Measurements from ENCODE around the gene KRT13. TPM values are rescaled to one million over a fixed set of nuclear protein-coding genes. Genes with fewer than 3 reads are reported as not detected.

KRT13 gene
- total RNA-seq, 3 donors from 2014 or later: 1.6 TPM; not detected in 2

- Histone ChIP-seq H3K9me3 (no peaks in the 10 kb centered on the region), H3K4me1 (no peaks in the 10 kb centered on the region), H3K27me3 (no peaks in the 10 kb centered on the region), H3K36me3 (no peaks in the 10 kb centered on the region), H3K4me3 (no peak within 1 kb of the TSS), H3K27ac (no peak within 1 kb of the TSS)
- TF ChIP-seq CTCF (IDR thresholded peaks at IDR 0.05) (no peak), POLR2A (IDR thresholded peaks at IDR 0.05) (no peak), POLR2AphosphoS5 (IDR thresholded peaks at IDR 0.05) (no peak)
- DNase-seq (ENCODE audit: low spot score in 2 of 2): no peak
- intact Hi-C loops (cut with DNase I; ENCODE audit: low total_unique reads): no loop called here
Observed at GRCh38 chr17:41481036-41481435, 24.4 kb downstream of the KRT13 start, which contains the start of gene KRT35. Gene KRT35 (minus strand): TSS chr17:41481151. CDS start chr17:41481097, 54 bp downstream.

- intact Hi-C loops (cut with DNase I; ENCODE audit: low total_unique reads): no loop called here
- no peak overlapping the region for H3K4me3 ChIP-seq
- no peaks in the 10 kb centered on the region for H3K27me3 ChIP-seq
- H3K4me1 ChIP-seq: no peaks in the 10 kb centered on the region
- H3K36me3 ChIP-seq: no peaks in the 10 kb centered on the region
- no peak overlapping the region for H3K27ac ChIP-seq
- TF ChIP-seq CTCF (IDR thresholded peaks at IDR 0.05) (no peak), POLR2AphosphoS5 (IDR thresholded peaks at IDR 0.05) (no peak), POLR2A (IDR thresholded peaks at IDR 0.05) (no peak)
- DNase-seq (ENCODE audit: low spot score in 2 of 2): no peak
- H3K9me3 ChIP-seq: no peaks in the 10 kb centered on the region
Observed at GRCh38 chr17:41480581-41480980, 24.8 kb downstream of the KRT13 start.

- H3K4me1 ChIP-seq: no peaks in the 10 kb centered on the region
- H3K4me3 ChIP-seq: no peak overlapping the region
- no peak for TF ChIP-seq POLR2AphosphoS5 (IDR thresholded peaks at IDR 0.05)
- TF ChIP-seq CTCF (IDR thresholded peaks at IDR 0.05): no peak
- no peak for TF ChIP-seq POLR2A (IDR thresholded peaks at IDR 0.05)
- H3K36me3 ChIP-seq: no peaks in the 10 kb centered on the region
- no peaks in the 10 kb centered on the region for H3K9me3 ChIP-seq
- no peak overlapping the region for H3K27ac ChIP-seq
- H3K27me3 ChIP-seq: no peaks in the 10 kb centered on the region
- DNase-seq (ENCODE audit: low spot score in 2 of 2): no peak
- intact Hi-C loops (cut with DNase I; ENCODE audit: low total_unique reads): no loop called here
Observed at GRCh38 chr17:41480136-41480535, 25.3 kb downstream of the KRT13 start.

GRCh38 chr17:41478237-41478636 lies 27.2 kb downstream of the KRT13 start:
- intact Hi-C loops (cut with DNase I; ENCODE audit: low total_unique reads): no loop called here
- H3K4me1 ChIP-seq: no peaks in the 10 kb centered on the region
- no peaks in the 10 kb centered on the region for H3K36me3 ChIP-seq
- H3K9me3 ChIP-seq: no peaks in the 10 kb centered on the region
- H3K4me3 ChIP-seq: no peak overlapping the region
- TF ChIP-seq POLR2A (IDR thresholded peaks at IDR 0.05) (no peak), POLR2AphosphoS5 (IDR thresholded peaks at IDR 0.05) (no peak), CTCF (IDR thresholded peaks at IDR 0.05) (no peak)
- no peaks in the 10 kb centered on the region for H3K27me3 ChIP-seq
- DNase-seq (ENCODE audit: low spot score in 2 of 2): no peak
- no peak overlapping the region for H3K27ac ChIP-seq

- Histone ChIP-seq H3K27ac (no peak overlapping the region), H3K4me1 (no peaks in the 10 kb centered on the region), H3K4me3 (no peak overlapping the region), H3K27me3 (no peaks in the 10 kb centered on the region), H3K9me3 (peaks cover under 1 to 3% of the 10 kb centered on the region in 2 donors), H3K36me3 (no peaks in the 10 kb centered on the region)
- DNase-seq (ENCODE audit: low spot score in 2 of 2): no peak
- TF ChIP-seq POLR2AphosphoS5 (IDR thresholded peaks at IDR 0.05): no peak
- no peak for TF ChIP-seq POLR2A (IDR thresholded peaks at IDR 0.05)
- TF ChIP-seq CTCF (IDR thresholded peaks at IDR 0.05): no peak
- intact Hi-C loops (cut with DNase I; ENCODE audit: low total_unique reads): no loop called here
Observed at GRCh38 chr17:41476866-41477815, 28.3 kb downstream of the KRT13 start.

Measured in breast epithelium (tissue), 4 donors.